Lung microvascular endothelial cell (primary cell): Measurements from ENCODE around the gene ABCD3. TPM values are rescaled to one million over a fixed set of nuclear protein-coding genes. Genes with fewer than 3 reads are reported as not detected.

Source experiments
- DNase-seq, 2 donors: peaks; one replicate each; pipeline versions ENCODE4 v3.0.0 to v3.0.0-alpha.2; 2010; ENCODE audit warnings: low read depth in 2 of 2
- total RNA-seq: library from RNA; depleted of rRNA; stranded (reverse); fragments of >200 nt; gene quantifications from 2 replicates; pipeline ENCODE4 v1.2.1, GENCODE V29; 2014

The ABCD3 gene
- total RNA-seq, 1 donor from 2014 or later = 29.6 TPM

- no peak for DNase-seq
Measured at GRCh38 chr1:94526152-94526980, 108.2 kb downstream of the ABCD3 start.

- DNase-seq = peak; percentile 16 to 24
Measured at GRCh38 chr1:94527447-94528031, 109.3 kb downstream of the ABCD3 start.

- no peak for DNase-seq
Measured at GRCh38 chr1:94528299-94528698, 110.1 kb downstream of the ABCD3 start.

- DNase-seq = no peak
Measured at GRCh38 chr1:94528826-94529225, 110.6 kb downstream of the ABCD3 start.

DNA sequence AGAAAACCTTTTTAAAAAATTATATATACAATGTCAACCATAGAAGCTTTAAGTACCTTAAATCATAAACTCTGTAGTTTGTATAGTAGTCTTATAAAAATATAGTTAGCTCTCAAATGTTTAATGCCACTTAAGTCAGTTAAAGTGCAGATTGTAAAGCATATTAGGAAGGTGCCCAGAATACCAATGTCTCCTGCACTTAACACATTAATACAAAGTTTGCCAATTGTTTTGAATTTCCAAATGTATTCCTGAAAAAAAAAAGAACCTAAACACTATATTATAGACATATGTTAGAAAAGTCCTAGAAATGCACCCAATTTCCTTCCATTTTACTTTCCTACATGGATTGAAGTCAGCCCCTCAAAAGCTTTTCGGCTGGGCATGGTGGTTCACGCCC, 111.2 kb downstream of the ABCD3 start:
- DNase-seq = no peak

DNA sequence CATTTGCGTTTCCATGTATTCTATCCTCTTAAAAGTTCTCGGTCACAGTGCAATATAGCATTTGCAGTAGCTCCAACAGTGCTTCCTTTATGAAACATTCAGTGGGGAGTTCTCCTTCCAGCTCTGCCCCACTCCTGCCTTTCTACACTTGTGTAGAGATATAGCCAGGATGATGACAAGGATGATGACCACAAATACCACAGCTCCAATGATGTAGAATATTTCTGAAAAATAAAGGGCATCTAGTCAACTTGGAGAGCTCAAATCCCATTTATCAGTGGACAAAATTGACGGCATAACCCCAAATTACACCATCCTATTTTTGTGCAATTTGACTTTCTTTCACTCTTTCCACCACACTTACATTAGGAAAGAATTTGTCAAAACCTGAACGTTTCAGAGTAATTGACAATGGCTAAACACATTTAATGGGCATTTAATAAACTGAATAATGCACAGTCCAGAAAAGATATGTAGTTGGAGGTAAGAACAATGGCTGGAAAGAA, 112.2 kb downstream of the ABCD3 start:
- DNase-seq = no peak

DNA sequence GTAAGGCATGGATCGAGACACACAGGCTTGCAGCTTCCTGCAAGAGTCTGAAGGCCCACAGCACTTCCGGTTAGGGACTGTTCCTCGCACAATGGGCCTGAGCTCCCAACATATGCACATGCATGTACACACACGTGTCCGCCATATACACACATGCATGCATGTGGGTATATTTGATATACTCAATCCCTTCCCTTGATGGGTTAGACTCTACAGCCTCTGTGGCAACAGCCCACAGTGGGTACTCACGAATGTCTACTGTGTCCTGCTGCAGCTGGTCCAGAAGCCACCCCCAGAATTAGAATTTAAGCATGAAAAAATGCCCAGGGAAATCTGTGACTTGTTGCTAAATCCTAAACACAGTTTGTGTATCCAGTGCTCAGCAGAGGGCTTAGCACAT, 113.5 kb downstream of the ABCD3 start:
- DNase-seq = no peak

GRCh38 chr1:94532077-94532476, 113.9 kb downstream of the ABCD3 start:
- DNase-seq = no peak

GRCh38 chr1:94535095-94535494, 116.9 kb downstream of the ABCD3 start:
- no peak for DNase-seq

- no peak for DNase-seq
Measured at GRCh38 chr1:94535879-94536278, 117.7 kb downstream of the ABCD3 start.

DNA sequence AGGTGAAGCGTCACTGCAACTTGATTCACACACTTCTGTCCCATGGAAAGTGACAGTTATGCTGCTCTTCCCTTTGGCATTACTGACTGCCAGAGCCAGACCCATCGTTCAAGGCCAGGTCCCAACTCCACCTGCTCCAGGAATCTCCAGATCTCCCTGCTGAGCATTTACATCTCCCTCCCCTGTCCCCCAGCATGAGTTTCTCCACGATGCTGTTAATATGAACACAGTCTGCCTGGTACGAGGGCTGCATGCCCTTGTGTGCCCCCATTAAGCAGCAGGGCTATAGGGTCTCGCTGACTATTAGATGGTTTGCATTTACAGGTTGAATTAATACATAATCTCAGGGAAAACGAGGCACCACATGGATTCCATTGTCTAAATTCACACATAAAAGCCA, 119.1 kb downstream of the ABCD3 start:
- no peak for DNase-seq

DNA sequence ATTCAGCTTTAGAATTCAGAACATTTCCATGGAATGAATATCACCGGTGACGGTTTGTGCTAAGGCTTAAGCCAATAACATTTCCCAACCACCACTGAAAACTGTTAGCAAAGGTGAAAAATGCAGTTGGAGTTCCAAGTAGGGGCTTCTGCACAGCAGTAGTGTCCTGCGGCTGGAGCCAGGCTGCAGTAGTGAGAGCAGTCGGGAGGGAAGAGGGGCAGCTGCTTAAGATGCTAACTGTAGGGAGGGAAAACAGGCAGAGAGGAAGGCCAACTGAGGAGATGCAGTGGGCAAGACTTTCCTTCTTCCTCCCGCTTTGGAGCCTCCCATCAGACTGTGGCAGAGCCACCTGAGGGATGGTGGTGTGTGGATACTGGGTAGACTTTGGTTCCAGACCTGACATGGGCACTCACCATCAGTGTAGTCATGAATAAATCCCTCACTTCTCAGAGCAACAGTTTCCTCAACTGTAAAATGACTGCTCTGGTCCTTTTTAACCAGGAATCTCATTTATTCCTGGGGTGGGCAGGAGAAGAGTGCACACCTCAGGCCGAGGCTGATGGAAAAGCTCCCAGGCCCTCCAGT, 120.1 kb downstream of the ABCD3 start:
- no peak for DNase-seq

DNA sequence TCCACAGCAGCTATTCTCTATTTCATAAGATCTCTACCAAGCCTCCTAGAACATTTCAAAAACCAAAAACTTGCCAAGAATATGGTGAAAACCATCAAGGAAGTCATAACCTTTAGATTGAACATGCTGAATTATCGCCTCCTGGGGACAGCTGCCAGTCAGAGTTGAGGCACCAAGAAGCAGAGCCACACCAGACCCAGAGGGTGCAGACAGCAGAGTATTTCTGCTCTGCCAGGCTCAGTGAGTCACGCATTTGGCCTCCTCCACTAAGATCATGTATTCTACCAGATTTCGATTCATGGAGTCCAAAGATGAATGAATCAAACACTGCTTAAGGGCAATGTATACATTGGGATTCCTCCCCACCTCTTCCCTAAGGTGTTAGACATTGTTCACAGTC, 121.3 kb downstream of the ABCD3 start:
- no peak for DNase-seq

DNA sequence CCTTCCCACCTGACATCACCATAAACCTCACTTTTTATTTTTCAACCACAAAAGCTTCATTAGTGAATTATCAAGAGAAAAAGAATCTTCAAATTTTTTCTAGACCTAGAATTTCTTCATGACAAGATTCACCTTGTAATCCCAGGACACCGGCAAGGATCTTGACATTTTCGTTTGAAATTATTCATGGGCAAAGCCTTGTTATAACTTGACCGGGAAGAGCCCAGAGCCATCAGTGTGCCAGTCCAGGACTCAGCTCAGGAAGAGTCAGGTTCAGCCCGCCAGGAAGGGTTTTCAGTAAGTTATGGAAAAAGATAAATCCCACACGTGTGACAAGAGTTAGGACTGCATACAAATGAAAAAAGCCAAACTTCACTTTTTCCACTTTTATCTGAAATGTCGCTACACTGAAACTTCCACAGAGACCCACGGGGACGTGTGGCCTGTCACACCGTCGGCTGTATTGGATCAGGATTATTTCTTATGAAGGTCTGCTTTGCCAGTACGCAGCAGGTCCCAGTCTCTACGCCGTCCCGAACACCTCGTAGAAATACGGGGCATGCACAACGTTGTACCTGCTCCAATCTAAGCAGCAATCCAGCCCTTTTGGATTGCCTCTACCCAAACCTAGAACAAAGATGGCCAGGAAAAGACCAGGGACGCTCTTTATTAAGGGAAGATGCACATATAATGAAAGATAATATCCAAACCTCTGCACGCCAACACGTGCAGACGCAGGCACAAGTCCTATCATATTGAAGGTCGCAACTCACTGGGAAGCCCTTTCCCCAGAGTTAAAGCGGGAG, 122.5 kb downstream of the ABCD3 start:
- DNase-seq = no peak

- DNase-seq = peak; percentile 86 to 89
Measured at GRCh38 chr1:94541246-94542087, 123.3 kb downstream of the ABCD3 start, which contains the start of gene F3. Gene F3, minus strand, starts transcription at chr1:94541759. Its CDS starts 123 bp downstream, at chr1:94541636.

DNA sequence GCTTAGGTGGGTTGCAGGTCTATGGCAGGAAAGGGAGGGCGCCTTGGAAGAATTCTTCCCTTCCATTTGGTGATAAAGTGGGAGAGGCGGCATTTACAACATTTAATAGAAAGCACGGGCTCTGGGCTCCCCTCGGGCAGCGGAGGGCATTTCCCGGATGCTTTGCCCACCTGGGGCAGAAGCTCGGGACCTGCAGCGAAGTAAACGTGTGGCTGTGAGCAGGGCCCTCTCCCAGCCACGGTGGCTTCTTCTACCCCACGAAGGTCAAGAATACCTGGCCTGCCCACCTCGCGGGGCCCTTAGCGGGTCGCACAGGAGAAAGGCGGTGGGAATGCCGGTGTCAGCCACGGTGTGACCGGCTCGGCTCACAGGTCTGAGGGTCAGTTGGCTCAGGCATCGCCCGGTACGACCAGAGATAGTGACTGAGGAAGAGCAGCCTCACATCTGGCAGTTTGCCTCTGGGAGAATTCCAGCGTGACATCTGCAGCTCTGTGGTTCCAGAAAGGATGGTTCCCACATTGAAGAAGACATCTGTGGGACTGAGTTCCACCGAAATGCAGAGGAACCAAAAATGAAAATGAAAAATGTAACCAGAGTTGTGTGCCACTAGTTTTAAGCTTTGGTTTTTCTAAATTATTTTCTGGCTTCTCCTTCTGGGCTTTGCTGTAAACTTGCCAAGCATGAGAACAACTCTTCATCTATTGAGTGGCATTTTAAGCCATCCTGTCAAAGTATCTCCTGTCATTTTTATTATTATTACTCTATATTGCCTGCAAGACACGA, 124.1 kb downstream of the ABCD3 start:
- DNase-seq = peak in 1 of 2 donors; percentile 48

GRCh38 chr1:94543001-94543400, 124.8 kb downstream of the ABCD3 start:
- peak; percentile 23 to 32 for DNase-seq

DNA sequence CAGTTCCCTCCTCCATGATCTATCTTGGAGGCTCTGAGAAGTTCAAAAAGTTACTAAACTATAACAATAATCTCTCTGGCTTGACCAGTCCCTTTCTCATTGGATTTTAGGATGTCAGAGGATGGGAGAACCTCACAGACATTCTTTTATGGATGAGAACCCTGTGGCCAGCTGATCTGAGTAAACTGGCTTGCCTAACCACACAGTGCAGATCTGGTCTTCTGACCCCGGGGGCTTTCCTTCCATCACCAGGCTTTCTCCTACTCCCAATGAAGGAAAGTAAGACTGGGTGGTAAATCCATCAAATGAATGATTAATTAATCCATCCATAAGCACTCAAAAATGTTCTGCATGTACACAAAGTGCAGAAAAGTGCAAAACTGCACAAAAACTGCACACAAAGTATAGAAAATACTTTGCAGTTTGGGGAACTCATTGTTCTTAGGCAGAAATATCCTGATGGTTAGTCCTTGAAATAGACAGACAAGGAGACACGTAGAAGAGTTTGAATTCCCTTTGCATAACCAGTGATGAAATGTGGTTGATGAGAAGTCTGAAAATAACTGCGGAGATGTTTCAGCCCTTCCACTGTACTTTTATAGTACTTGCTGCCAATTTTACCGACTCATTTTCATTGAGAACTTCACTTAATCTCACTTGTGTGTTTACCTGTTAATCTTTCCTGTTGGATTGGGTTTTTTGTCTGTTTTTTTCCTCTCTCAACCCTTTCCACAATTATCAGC, 125.9 kb downstream of the ABCD3 start:
- no peak for DNase-seq
